GM12878 (cell line): ENCODE data around the gene SSBP3.

Experiments used
- BACH1 ChIP-seq: fragments of 450-650 bp; IDR thresholded peaks from 2 replicates; pipeline ENCODE4 v1.6.1; 2017; ENCODE audit warnings: mild to moderate bottlenecking, borderline replicate concordance
- CHD1 ChIP-seq: IDR thresholded peaks from 2 replicates; pipeline ENCODE4 v1.6.1; 2012; ENCODE audit warnings: low read depth, low read length, improper control_type of control experiment
- CREB1 ChIP-seq: IDR thresholded peaks from 2 replicates; pipeline ENCODE4 v1.6.1; 2012; ENCODE audit warnings: low read depth, mild to moderate bottlenecking, inconsistent platforms
- DPF2 ChIP-seq: fragments of 450-650 bp; IDR thresholded peaks from 2 replicates; pipeline ENCODE4 v1.6.1; 2017; ENCODE audit warnings: mild to moderate bottlenecking
- EP300 ChIP-seq, 2 experiments: fragments of 150-350 bp in 1 of 2; IDR thresholded peaks; 2 replicates each; pipeline ENCODE4 v1.6.1; 2011 to 2012; ENCODE audit warnings: low read depth in 2 of 2, low read length in 2 of 2, borderline replicate concordance in 1 of 2, improper control_type of control experiment in 1 of 2, inconsistent platforms in 1 of 2; ENCODE audit not compliant: control insufficient read depth in 1 of 2
- GABPA ChIP-seq: IDR thresholded peaks from 2 replicates; pipeline ENCODE4 v1.6.1; 2014; ENCODE audit warnings: antibody characterized with exemption, low read depth, mild to moderate bottlenecking, inconsistent platforms
- MXI1 ChIP-seq: fragments of 150-350 bp; IDR thresholded peaks from 2 replicates; pipeline ENCODE4 v1.6.1; 2011; ENCODE audit warnings: low read depth, mild to moderate bottlenecking, inconsistent platforms, low read length, improper control_type of control experiment
- POLR2A ChIP-seq: IDR thresholded peaks from 2 replicates; pipeline ENCODE4 v1.6.1; 2011; ENCODE audit warnings: low read depth, mild to moderate bottlenecking, low read length
- POLR2AphosphoS5 ChIP-seq: IDR thresholded peaks from 2 replicates; pipeline ENCODE4 v1.6.1; 2011; ENCODE audit warnings: mild to moderate bottlenecking, low read length, inconsistent platforms
- SMAD1 ChIP-seq: fragments of 450-650 bp; IDR thresholded peaks from 2 replicates; pipeline ENCODE4 v1.6.1; 2018; ENCODE audit warnings: mild to moderate bottlenecking, low read depth; ENCODE audit not compliant: partially characterized antibody
- ZNF24 ChIP-seq: fragments of 450-650 bp; IDR thresholded peaks from 2 replicates; pipeline ENCODE4 v1.6.1; 2017; ENCODE audit warnings: antibody characterized with exemption, mild to moderate bottlenecking
- TF ChIP-seq, protein P1 (sequence below), 3 experiments: IDR thresholded peaks in 2 of 3; conservative IDR thresholded peaks in 1 of 3; 2 replicates each; pipeline ENCODE4 v1.5.1; 2011; ENCODE audit warnings: low read depth in 3 of 3, low read length in 3 of 3, mild to moderate bottlenecking in 3 of 3, control low read depth in 2 of 3, moderate library complexity in 2 of 3, inconsistent platforms in 1 of 3, mixed read lengths in 1 of 3; ENCODE audit not compliant: control insufficient read depth in 2 of 3, insufficient read depth in 1 of 3; ENCODE audit errors: extremely low read depth in 1 of 3
- TF ChIP-seq, protein P2 (sequence below): fragments of 450-650 bp; formaldehyde crosslinking; IDR thresholded peaks from 2 replicates; pipeline ENCODE4 v1.4.0; 2020; ENCODE audit warnings: mild to moderate bottlenecking, moderate library complexity
- TF ChIP-seq, protein P3 (sequence below): fragments of 450-650 bp; IDR thresholded peaks from 2 replicates; pipeline ENCODE4 v1.6.1; 2017; ENCODE audit warnings: mild to moderate bottlenecking, moderate library complexity

DNA sequence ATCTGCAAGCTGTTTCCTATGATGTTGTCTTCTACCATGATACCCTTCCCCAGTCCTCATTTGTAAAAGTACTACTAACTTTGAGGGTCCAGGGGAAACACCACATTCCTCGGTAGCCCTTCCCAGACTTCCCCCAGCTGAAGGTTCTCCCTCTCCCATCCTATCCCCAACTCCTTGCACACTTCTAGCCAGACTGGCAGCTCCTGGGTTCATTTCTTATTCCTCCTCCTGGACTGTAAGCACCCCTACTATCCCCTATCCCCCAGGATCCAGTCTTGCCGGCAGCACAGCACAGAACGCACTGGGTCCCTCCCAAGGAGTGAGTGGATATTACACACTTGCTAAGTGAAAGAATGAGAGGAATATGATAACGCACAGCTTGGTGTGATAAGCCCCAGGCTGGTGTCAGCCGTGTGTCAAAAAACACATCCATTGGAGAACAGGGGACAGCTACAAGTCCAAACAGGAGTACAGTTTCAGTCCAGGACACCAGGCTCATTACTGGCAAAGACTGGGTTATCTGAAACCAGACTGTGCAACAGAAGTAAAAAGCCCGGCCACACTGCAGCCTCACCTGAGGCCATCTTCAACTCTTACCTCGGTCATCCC lies 100.2 kb downstream of the SSBP3 start:
- TF ChIP-seq, protein P1, sequence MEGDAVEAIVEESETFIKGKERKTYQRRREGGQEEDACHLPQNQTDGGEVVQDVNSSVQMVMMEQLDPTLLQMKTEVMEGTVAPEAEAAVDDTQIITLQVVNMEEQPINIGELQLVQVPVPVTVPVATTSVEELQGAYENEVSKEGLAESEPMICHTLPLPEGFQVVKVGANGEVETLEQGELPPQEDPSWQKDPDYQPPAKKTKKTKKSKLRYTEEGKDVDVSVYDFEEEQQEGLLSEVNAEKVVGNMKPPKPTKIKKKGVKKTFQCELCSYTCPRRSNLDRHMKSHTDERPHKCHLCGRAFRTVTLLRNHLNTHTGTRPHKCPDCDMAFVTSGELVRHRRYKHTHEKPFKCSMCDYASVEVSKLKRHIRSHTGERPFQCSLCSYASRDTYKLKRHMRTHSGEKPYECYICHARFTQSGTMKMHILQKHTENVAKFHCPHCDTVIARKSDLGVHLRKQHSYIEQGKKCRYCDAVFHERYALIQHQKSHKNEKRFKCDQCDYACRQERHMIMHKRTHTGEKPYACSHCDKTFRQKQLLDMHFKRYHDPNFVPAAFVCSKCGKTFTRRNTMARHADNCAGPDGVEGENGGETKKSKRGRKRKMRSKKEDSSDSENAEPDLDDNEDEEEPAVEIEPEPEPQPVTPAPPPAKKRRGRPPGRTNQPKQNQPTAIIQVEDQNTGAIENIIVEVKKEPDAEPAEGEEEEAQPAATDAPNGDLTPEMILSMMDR (IDR thresholded peaks at IDR 0.05 in 2 of 3, conservative IDR thresholded peaks at IDR 0.05 in 1 of 3; ENCODE audit: control insufficient read depth in 2 of 3, extremely low read depth in 1 of 3, insufficient read depth in 1 of 3, low read depth in 3 of 3, low read length in 3 of 3) = no peak
- TF ChIP-seq MXI1 = no peak
- no peak for TF ChIP-seq DPF2
- no peak for TF ChIP-seq EP300 (IDR thresholded peaks at IDR 0.05; ENCODE audit: borderline replicate concordance in 1 of 2, control insufficient read depth in 1 of 2, low read depth in 2 of 2, low read length in 2 of 2)
- TF ChIP-seq POLR2AphosphoS5 = no peak
- TF ChIP-seq GABPA = no peak
- TF ChIP-seq POLR2A = no peak
- TF ChIP-seq, protein P2, sequence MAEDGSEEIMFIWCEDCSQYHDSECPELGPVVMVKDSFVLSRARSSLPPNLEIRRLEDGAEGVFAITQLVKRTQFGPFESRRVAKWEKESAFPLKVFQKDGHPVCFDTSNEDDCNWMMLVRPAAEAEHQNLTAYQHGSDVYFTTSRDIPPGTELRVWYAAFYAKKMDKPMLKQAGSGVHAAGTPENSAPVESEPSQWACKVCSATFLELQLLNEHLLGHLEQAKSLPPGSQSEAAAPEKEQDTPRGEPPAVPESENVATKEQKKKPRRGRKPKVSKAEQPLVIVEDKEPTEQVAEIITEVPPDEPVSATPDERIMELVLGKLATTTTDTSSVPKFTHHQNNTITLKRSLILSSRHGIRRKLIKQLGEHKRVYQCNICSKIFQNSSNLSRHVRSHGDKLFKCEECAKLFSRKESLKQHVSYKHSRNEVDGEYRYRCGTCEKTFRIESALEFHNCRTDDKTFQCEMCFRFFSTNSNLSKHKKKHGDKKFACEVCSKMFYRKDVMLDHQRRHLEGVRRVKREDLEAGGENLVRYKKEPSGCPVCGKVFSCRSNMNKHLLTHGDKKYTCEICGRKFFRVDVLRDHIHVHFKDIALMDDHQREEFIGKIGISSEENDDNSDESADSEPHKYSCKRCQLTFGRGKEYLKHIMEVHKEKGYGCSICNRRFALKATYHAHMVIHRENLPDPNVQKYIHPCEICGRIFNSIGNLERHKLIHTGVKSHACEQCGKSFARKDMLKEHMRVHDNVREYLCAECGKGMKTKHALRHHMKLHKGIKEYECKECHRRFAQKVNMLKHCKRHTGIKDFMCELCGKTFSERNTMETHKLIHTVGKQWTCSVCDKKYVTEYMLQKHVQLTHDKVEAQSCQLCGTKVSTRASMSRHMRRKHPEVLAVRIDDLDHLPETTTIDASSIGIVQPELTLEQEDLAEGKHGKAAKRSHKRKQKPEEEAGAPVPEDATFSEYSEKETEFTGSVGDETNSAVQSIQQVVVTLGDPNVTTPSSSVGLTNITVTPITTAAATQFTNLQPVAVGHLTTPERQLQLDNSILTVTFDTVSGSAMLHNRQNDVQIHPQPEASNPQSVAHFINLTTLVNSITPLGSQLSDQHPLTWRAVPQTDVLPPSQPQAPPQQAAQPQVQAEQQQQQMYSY (CRISPR knock-in tag) = no peak
- no peak for TF ChIP-seq ZNF24
- TF ChIP-seq, protein P3, sequence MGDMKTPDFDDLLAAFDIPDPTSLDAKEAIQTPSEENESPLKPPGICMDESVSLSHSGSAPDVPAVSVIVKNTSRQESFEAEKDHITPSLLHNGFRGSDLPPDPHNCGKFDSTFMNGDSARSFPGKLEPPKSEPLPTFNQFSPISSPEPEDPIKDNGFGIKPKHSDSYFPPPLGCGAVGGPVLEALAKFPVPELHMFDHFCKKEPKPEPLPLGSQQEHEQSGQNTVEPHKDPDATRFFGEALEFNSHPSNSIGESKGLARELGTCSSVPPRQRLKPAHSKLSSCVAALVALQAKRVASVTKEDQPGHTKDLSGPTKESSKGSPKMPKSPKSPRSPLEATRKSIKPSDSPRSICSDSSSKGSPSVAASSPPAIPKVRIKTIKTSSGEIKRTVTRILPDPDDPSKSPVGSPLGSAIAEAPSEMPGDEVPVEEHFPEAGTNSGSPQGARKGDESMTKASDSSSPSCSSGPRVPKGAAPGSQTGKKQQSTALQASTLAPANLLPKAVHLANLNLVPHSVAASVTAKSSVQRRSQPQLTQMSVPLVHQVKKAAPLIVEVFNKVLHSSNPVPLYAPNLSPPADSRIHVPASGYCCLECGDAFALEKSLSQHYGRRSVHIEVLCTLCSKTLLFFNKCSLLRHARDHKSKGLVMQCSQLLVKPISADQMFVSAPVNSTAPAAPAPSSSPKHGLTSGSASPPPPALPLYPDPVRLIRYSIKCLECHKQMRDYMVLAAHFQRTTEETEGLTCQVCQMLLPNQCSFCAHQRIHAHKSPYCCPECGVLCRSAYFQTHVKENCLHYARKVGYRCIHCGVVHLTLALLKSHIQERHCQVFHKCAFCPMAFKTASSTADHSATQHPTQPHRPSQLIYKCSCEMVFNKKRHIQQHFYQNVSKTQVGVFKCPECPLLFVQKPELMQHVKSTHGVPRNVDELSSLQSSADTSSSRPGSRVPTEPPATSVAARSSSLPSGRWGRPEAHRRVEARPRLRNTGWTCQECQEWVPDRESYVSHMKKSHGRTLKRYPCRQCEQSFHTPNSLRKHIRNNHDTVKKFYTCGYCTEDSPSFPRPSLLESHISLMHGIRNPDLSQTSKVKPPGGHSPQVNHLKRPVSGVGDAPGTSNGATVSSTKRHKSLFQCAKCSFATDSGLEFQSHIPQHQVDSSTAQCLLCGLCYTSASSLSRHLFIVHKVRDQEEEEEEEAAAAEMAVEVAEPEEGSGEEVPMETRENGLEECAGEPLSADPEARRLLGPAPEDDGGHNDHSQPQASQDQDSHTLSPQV = no peak
- TF ChIP-seq CREB1 = no peak
- TF ChIP-seq BACH1 = no peak
- TF ChIP-seq SMAD1 = no peak
- no peak for TF ChIP-seq CHD1
